H54 (cell line): ENCODE data around the gene TULP4.
"Not testable (repeated sequence)": the region's sequence is repeated elsewhere in the genome, so short reads cannot be mapped to it uniquely, and the experiment has no call there.

Source experiments
- DNase-seq: peaks from one replicate; pipeline ENCODE4 v3.0.0; 2011; ENCODE audit warnings: low spot score, mixed read lengths; ENCODE audit not compliant: insufficient read length
- FAIRE-seq: peaks from 3 replicates; lab custom pipeline; 2011; peaks lifted over from hg19 to GRCh38; lab: Jason Lieb, UNC
- POLR2A ChIP-seq: IDR thresholded peaks from 2 replicates; pipeline ENCODE4 v1.6.1; 2011; ENCODE audit warnings: low read depth, mild to moderate bottlenecking, low read length

Gene TULP4

GRCh38 chr6:158284876-158285655 is 27.2 kb upstream of the TULP4 start:
- no peak for FAIRE-seq
- no peak for DNase-seq
- TF ChIP-seq POLR2A = no peak

GRCh38 chr6:158285656-158286021 is 26.6 kb upstream of the TULP4 start:
- no peak for DNase-seq
- no peak for TF ChIP-seq POLR2A
- FAIRE-seq = no peak

GRCh38 chr6:158286413-158286812 is 25.9 kb upstream of the TULP4 start:
- DNase-seq (no peak), FAIRE-seq (no peak)
- TF ChIP-seq POLR2A = no peak

GRCh38 chr6:158287047-158287446 is 25.2 kb upstream of the TULP4 start:
- no peak for TF ChIP-seq POLR2A
- DNase-seq = no peak
- FAIRE-seq = no peak

- DNase-seq (no peak), FAIRE-seq (no peak)
- no peak for TF ChIP-seq POLR2A
Measured at GRCh38 chr6:158290040-158290439, 22.2 kb upstream of the TULP4 start.

- DNase-seq = no peak
- no peak for TF ChIP-seq POLR2A
- no peak for FAIRE-seq
Measured at GRCh38 chr6:158290659-158291058, 21.6 kb upstream of the TULP4 start.

GRCh38 chr6:158292016-158292415 is 20.2 kb upstream of the TULP4 start:
- TF ChIP-seq POLR2A = no peak
- no peak for FAIRE-seq
- DNase-seq = no peak

GRCh38 chr6:158293122-158293521 is 19.1 kb upstream of the TULP4 start:
- no peak for FAIRE-seq
- DNase-seq = no peak
- TF ChIP-seq POLR2A = no peak

- not testable (repeated sequence) for FAIRE-seq, DNase-seq
Measured at GRCh38 chr6:158295976-158296853, 16.1 kb upstream of the TULP4 start.

- not testable (repeated sequence) for DNase-seq, FAIRE-seq
Measured at GRCh38 chr6:158296854-158297324, 15.4 kb upstream of the TULP4 start.

- not testable (repeated sequence) for FAIRE-seq, DNase-seq
Measured at GRCh38 chr6:158297657-158298056, 14.6 kb upstream of the TULP4 start.

- DNase-seq, FAIRE-seq: not testable (repeated sequence)
Measured at GRCh38 chr6:158300306-158301143, 11.7 kb upstream of the TULP4 start.

- not testable (repeated sequence) for FAIRE-seq, DNase-seq
Measured at GRCh38 chr6:158301561-158301960, 10.7 kb upstream of the TULP4 start.

- not testable (repeated sequence) for FAIRE-seq
Measured at GRCh38 chr6:158302195-158302796, 10.0 kb upstream of the TULP4 start.

More at GRCh38 chr6:158302195-158302796, 10.0 kb upstream of the TULP4 start:
- DNase-seq = not testable (repeated sequence)
